ENCODE data around the gene CREB3L1. TPM values are rescaled to one million over a fixed set of nuclear protein-coding genes. Genes with fewer than 3 reads are reported as not detected.
A peak's percentile ranks its signal among the peaks of the same experiment; 100 is the strongest.

Gene CREB3L1
- total RNA-seq, 1 donor from 2014 or later = not detected

DNA sequence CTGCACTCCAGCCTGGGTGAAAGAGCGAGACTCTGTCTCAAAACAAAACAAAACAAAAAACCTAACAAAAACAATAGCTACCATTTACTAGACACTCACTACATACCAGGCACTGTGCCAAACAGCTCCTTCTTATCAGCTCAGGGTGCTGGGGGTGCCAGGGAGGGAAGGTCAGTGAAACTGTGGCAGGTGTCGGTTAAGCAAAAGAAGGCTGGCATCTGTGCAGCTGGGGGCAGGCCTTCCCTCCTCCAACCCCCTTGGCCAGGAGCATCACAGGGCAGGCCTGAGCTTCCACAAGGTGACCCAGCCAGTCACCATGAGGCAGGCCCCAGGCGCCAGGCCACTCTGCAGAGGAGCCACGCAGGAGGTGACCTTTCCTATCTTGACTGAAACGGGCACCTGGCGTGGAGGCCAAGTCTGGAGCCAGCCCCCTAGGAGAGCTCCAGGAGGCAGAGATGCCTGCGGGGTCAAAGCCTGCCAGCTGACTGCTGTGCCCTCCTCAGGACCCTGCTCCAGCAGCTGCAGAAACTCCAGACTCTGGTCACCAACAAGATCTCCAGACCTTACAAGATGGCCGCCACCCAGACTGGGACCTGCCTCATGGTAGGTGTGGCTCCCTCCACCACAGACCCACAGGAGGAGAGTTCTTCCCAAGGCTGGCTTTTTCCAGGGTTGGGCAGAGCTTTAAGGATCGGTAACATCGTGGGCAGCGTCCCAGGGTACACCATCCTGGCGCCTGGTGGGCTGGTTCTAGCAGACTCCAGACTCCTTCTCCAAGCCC, 38.5 kb downstream of the CREB3L1 start:
- Mint-ChIP-seq H3K9me3 (no peaks in the 10 kb centered on the region), H3K27me3 (peaks cover 10% of the 10 kb centered on the region), H3K4me1 (peaks cover 15% of the 10 kb centered on the region), H3K4me3 (no peak overlapping the region), H3K36me3 (ENCODE audit: low read depth) (no peaks in the 10 kb centered on the region), H3K27ac (no peak overlapping the region)
- TF ChIP-seq, protein P1, sequence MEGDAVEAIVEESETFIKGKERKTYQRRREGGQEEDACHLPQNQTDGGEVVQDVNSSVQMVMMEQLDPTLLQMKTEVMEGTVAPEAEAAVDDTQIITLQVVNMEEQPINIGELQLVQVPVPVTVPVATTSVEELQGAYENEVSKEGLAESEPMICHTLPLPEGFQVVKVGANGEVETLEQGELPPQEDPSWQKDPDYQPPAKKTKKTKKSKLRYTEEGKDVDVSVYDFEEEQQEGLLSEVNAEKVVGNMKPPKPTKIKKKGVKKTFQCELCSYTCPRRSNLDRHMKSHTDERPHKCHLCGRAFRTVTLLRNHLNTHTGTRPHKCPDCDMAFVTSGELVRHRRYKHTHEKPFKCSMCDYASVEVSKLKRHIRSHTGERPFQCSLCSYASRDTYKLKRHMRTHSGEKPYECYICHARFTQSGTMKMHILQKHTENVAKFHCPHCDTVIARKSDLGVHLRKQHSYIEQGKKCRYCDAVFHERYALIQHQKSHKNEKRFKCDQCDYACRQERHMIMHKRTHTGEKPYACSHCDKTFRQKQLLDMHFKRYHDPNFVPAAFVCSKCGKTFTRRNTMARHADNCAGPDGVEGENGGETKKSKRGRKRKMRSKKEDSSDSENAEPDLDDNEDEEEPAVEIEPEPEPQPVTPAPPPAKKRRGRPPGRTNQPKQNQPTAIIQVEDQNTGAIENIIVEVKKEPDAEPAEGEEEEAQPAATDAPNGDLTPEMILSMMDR (IDR thresholded peaks at IDR 0.05) = no peak
- no peak for ATAC-seq (ENCODE audit: low read depth)
- ChIA-PET CTCF (interaction anchor here (1.0 to 5.8 kb wide), 8 partner anchors 12 to 76 kb away, joined by 3 to 38 read pairs (median 4); no protein-coding TSS in a partner anchor), POLR2A (no interaction called here)
- intact Hi-C loops (cut with micrococcal nuclease) = loop anchor here (1.0 kb wide), 2 partner anchors 77 to 351 kb away; no protein-coding TSS in a partner anchor
- no peak for DNase-seq

DNA sequence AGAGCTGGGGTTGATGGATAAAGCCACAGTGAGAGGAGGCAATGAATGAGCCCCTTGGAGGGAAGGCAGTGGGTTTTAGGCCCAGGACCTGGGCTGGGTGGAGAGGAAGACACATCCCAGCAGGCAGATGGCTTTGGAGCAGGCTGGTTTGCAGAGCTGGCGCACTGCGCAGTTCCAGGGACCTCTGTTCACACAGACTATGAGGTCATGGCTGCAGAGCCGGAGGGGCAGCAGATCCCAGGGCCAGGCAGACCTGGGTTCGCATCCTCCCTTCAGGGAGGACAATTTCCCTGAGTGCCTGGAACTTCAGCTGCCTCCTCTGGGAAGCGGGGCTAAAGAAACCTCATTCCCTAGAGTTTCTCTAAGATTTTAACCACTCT, 41.6 kb downstream of the CREB3L1 start:
- no peak for ATAC-seq (ENCODE audit: low read depth)
- no peak for DNase-seq
- ChIA-PET CTCF (interaction anchor here (1.0 to 5.8 kb wide), 4 partner anchors 9 to 79 kb away, joined by 3 to 38 read pairs (median 6); partner anchors contain the start of gene DGKZ), POLR2A (interaction anchor here (1.0 to 1.6 kb wide), 2 partner anchors 28 to 76 kb away, joined by 3 to 5 read pairs; partner anchors contain the start of gene DGKZ)
- Mint-ChIP-seq H3K4me1 (peaks cover 15% of the 10 kb centered on the region), H3K9me3 (no peaks in the 10 kb centered on the region), H3K36me3 (ENCODE audit: low read depth) (no peaks in the 10 kb centered on the region), H3K4me3 (peak overlapping the region; percentile 46), H3K27ac (peak overlapping the region; percentile 83), H3K27me3 (peaks cover 8% of the 10 kb centered on the region)
- intact Hi-C loops (cut with micrococcal nuclease) = no loop called here
- TF ChIP-seq, protein P1 (IDR thresholded peaks at IDR 0.05) = no peak

DNA sequence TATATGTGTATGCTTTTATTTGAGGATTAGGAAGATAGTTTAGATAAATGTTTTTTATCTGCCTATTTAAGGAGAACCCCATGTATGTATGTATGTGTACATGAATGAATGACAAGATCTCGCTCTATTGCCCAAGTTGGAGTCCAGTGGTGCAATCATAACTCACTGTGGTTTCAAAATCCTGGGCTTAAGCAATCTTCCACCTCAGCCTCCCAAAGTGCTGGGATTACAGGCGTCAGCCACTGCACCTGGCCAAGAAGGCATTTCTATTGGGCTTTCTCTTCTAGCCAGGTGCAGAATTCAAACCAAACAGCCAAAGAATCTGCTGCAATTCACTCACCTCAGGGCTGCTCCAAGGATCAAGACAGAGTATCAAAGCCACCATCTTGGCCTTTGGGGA, 44.3 kb downstream of the CREB3L1 start:
- Mint-ChIP-seq H3K27ac (no peak overlapping the region), H3K36me3 (ENCODE audit: low read depth) (no peaks in the 10 kb centered on the region), H3K4me1 (peaks cover 14% of the 10 kb centered on the region), H3K9me3 (no peaks in the 10 kb centered on the region), H3K4me3 (no peak overlapping the region), H3K27me3 (peaks cover 16% of the 10 kb centered on the region)
- CTCF ChIA-PET = no interaction called here
- ATAC-seq (ENCODE audit: low read depth) = no peak
- TF ChIP-seq, protein P1 (IDR thresholded peaks at IDR 0.05) = no peak
- POLR2A ChIA-PET = no interaction called here
- intact Hi-C loops (cut with micrococcal nuclease) = no loop called here
- DNase-seq = no peak

DNA sequence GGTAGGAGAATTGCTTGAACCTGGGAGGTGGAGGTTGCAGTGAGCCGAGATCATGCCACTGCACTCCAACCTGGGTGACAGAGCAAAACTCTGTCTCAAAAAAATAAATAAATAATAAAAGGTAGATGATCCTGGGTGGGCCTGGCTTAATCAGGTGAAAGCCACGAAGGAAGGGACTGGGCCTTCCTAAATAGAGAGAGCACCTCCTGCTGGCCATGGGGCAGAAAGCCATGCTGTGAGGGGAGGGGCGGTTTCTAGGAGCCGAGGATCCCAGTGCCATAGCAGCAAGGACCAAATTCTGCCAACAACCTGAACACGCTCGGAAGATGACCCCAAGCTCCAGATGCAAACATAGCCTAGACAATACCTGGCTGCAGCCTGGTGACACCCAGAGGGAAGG, 45.3 kb downstream of the CREB3L1 start:
- H3K4me1 Mint-ChIP-seq = peaks cover 14% of the 10 kb centered on the region
- peaks cover 21% of the 10 kb centered on the region for H3K27me3 Mint-ChIP-seq
- H3K36me3 Mint-ChIP-seq (ENCODE audit: low read depth) = no peaks in the 10 kb centered on the region
- ChIA-PET CTCF (no interaction called here), POLR2A (no interaction called here)
- no peaks in the 10 kb centered on the region for H3K9me3 Mint-ChIP-seq
- no peak overlapping the region for H3K27ac Mint-ChIP-seq
- H3K4me3 Mint-ChIP-seq = no peak overlapping the region
- DNase-seq = no peak
- intact Hi-C loops (cut with micrococcal nuclease) = no loop called here
- TF ChIP-seq, protein P1 (IDR thresholded peaks at IDR 0.05) = no peak
- ATAC-seq (ENCODE audit: low read depth) = no peak

DNA sequence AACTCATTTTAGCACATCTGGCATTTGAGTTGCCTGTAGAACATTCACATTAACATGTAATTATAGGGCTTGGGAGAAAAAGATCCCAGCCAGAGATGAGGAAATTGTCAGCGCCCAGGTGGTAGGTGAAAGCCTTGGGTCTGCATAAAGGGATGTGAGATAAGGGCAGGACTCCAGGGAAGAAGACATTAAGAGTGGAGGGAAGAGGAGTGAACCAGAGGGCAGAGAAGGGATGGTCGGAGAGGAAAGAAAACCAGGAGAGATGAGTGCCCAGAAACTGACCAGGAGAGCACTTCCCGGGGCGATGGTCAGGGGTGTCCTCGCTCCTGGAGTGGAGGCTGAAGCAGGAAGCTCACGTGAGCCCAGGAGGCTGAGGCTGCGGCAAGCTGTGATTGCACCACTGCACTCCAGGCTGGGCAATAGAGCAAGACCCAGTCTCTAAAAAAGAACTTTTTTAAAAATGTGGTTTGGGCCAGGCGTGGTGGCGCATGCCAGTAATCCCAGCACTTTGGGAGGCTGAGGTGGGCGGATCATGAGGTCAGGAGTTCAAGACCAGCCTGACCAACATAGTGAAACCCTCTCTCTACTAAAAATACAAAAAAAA, 49.5 kb downstream of the CREB3L1 start:
- CTCF ChIA-PET = no interaction called here
- POLR2A ChIA-PET = no interaction called here
- H3K4me1 Mint-ChIP-seq = peaks cover 3% of the 10 kb centered on the region

More for the DNA sequence above, 49.5 kb downstream of the CREB3L1 start:
- no peak for DNase-seq
- Mint-ChIP-seq H3K9me3 (no peaks in the 10 kb centered on the region), H3K36me3 (ENCODE audit: low read depth) (no peaks in the 10 kb centered on the region), H3K27me3 (peaks cover 47% of the 10 kb centered on the region), H3K4me3 (no peak overlapping the region), H3K27ac (no peak overlapping the region)
- TF ChIP-seq, protein P1 (IDR thresholded peaks at IDR 0.05) = no peak
- no peak for ATAC-seq (ENCODE audit: low read depth)
- intact Hi-C loops (cut with micrococcal nuclease) = no loop called here
